Endothelial cell of umbilical vein (primary cell): Measurements from ENCODE around the gene CEP128. TPM values are rescaled to one million over a fixed set of nuclear protein-coding genes. Genes with fewer than 3 reads are reported as not detected.

Experiments
- BruUV-seq: library from RNA; stranded (reverse); fragments of 400-500 nt; replicated peaks from 2 replicates; lab custom pipeline; 2021; lab: Mats Ljungman, UMichigan
- CTCF ChIA-PET: fragments of 300-600, 350-600 bp; sonication (Branson Sonifier 250); formaldehyde crosslinking; loops from one replicate; lab custom pipeline; 2021; ENCODE audit warnings: antibody characterized with exemption, inconsistent platforms; lab: Charles Lee
- POLR2A ChIA-PET: fragments of 300-600, 350-600 bp; sonication (Branson Sonifier 250); formaldehyde crosslinking; loops from one replicate; lab custom pipeline; 2021; ENCODE audit warnings: antibody characterized with exemption, inconsistent platforms; lab: Charles Lee
- DNase-seq: peaks from one replicate; pipeline ENCODE4 v3.0.0-alpha.2; 2011; ENCODE audit warnings: low read depth, low spot score
- FAIRE-seq: peaks from 2 replicates; lab custom pipeline; 2011; peaks lifted over from hg19 to GRCh38; lab: Jason Lieb, UNC
- H2AFZ ChIP-seq: 2 replicates; pipeline ENCODE4 v1.6.0; 2012; ENCODE audit warnings: low read depth, low read length, control low read depth, inconsistent platforms
- H3K27ac ChIP-seq: 2 replicates; pipeline ENCODE4 v1.5.1; 2011; ENCODE audit warnings: low read depth, mild to moderate bottlenecking, control low read depth, low read length, moderate library complexity; ENCODE audit not compliant: insufficient read depth
- H3K27me3 ChIP-seq, 2 experiments: 2 replicates each; pipeline versions ENCODE4 v1.6.0 to v1.6.1; 2011; ENCODE audit warnings: low read length in 2 of 2, mixed read lengths in 1 of 2; ENCODE audit not compliant: control insufficient read depth in 2 of 2, insufficient read depth in 2 of 2
- H3K36me3 ChIP-seq, 2 experiments: 2 replicates in 1 of 2; 3 replicates in 1 of 2; pipeline ENCODE4 v1.5.1; 2011; ENCODE audit warnings: low read length in 2 of 2, mild to moderate bottlenecking in 1 of 2, moderate library complexity in 1 of 2; ENCODE audit not compliant: control insufficient read depth in 2 of 2, insufficient read depth in 2 of 2; ENCODE audit errors: extremely low read depth in 1 of 2
- H3K4me1 ChIP-seq: 3 replicates; pipeline ENCODE4 v1.5.1; 2011; ENCODE audit warnings: mild to moderate bottlenecking, low read length; ENCODE audit not compliant: control insufficient read depth, insufficient read depth; ENCODE audit errors: extremely low read depth
- H3K4me2 ChIP-seq: 2 replicates; pipeline ENCODE4 v1.6.1; 2011; ENCODE audit warnings: low read length, control low read depth, mixed read lengths; ENCODE audit not compliant: insufficient read depth
- H3K4me3 ChIP-seq, 3 experiments: fragments of 200-600 bp in 1 of 3; sonication (generic), shearing (Covaris generic) in 1 of 3; replicated peaks in 1 of 3; 2 replicates each; pipeline ENCODE4 v1.5.1; 2011 to 2016; ENCODE audit warnings: control low read depth in 3 of 3, low read length in 3 of 3, mild to moderate bottlenecking in 2 of 3, inconsistent platforms in 1 of 3, low read depth in 1 of 3, moderate library complexity in 1 of 3; ENCODE audit not compliant: insufficient read depth in 1 of 3
- H3K79me2 ChIP-seq: 2 replicates; pipeline ENCODE4 v1.6.0; 2012; ENCODE audit warnings: low read length, inconsistent platforms; ENCODE audit not compliant: control insufficient read depth, insufficient read depth
- H3K9ac ChIP-seq: replicated peaks from 2 replicates; pipeline ENCODE3; 2011; ENCODE audit warnings: low read length, control low read depth; ENCODE audit not compliant: insufficient read depth; ENCODE audit errors: extremely low read depth
- H3K9me1 ChIP-seq: replicated peaks from 3 replicates; pipeline ENCODE4 v1.6.0; 2011; ENCODE audit warnings: mild to moderate bottlenecking, low read length; ENCODE audit not compliant: control insufficient read depth, insufficient read depth; ENCODE audit errors: extremely low read depth
- H3K9me3 ChIP-seq: replicated peaks from 2 replicates; pipeline ENCODE4 v1.5.1; 2012; ENCODE audit warnings: low read length, inconsistent platforms; ENCODE audit not compliant: control insufficient read depth, insufficient read depth
- H4K20me1 ChIP-seq: replicated peaks from 2 replicates; pipeline ENCODE3; 2011; ENCODE audit warnings: mild to moderate bottlenecking, low read length; ENCODE audit not compliant: control insufficient read depth, insufficient read depth; ENCODE audit errors: extremely low read depth
- EZH2 ChIP-seq: IDR thresholded peaks from 2 replicates; pipeline ENCODE4 v1.6.1; 2012; ENCODE audit warnings: borderline replicate concordance, low read depth, mild to moderate bottlenecking, moderate library complexity, low read length, inconsistent platforms; ENCODE audit not compliant: severe bottlenecking
- FOS ChIP-seq: IDR thresholded peaks from 2 replicates; pipeline ENCODE4 v1.6.1; 2011; ENCODE audit warnings: mild to moderate bottlenecking, low read length, moderate library complexity, borderline replicate concordance; ENCODE audit not compliant: insufficient read depth
- GATA2 ChIP-seq: IDR thresholded peaks from 2 replicates; pipeline ENCODE4 v1.7.0; 2011; ENCODE audit warnings: low read depth, mild to moderate bottlenecking, moderate library complexity, mixed read lengths, low read length; ENCODE audit not compliant: insufficient read length, insufficient read depth
- JUN ChIP-seq: IDR thresholded peaks from 2 replicates; pipeline ENCODE4 v1.6.1; 2011; ENCODE audit warnings: borderline replicate concordance, low read depth; ENCODE audit not compliant: insufficient read length, insufficient read depth
- MYC ChIP-seq: IDR thresholded peaks from one replicate; pipeline ENCODE4 v1.6.1; 2011; ENCODE audit warnings: mild to moderate bottlenecking, low read depth, low read length
- POLR2A ChIP-seq: IDR thresholded peaks from 2 replicates; pipeline ENCODE4 v1.6.1; 2012; ENCODE audit warnings: low read depth, mild to moderate bottlenecking, control low read depth, low read length
- POLR2AphosphoS5 ChIP-seq: IDR thresholded peaks from 2 replicates; pipeline ENCODE4 v1.6.1; 2012; ENCODE audit warnings: low read depth, mild to moderate bottlenecking, control low read depth, low read length, moderate library complexity; ENCODE audit not compliant: insufficient read depth
- dilution Hi-C: fragments of 300-500 bp; cut with MboI; formaldehyde crosslinking; loops from one replicate; pipeline ENCODE4 v1.15.0; 2019; ENCODE audit warnings: low sequenced_read_pairs; ENCODE audit not compliant: extremely low pct_ligation_motif_present
- intact Hi-C: fragments of 100-400 bp; cut with micrococcal nuclease; formaldehyde crosslinking; loops from one replicate; pipeline ENCODE4 v1.10.0; 2022
- polyA plus RNA-seq, 4 experiments: library from polyadenylated mRNA; depleted of rRNA in 3 of 4; stranded (reverse) in 3 of 4; unstranded in 1 of 4; fragments of >200 nt; gene quantifications; 2 replicates each; pipeline versions ENCODE4 v1.2.1 to v1.2.3, GENCODE V29; 2011 to 2012; ENCODE audit warnings: missing spikeins in 1 of 4
- total RNA-seq: library from RNA; stranded (reverse); gene quantifications from 2 replicates; pipeline ENCODE4 v1.2.3, GENCODE V29; 2021
- TF ChIP-seq, protein P1 (sequence below), 2 donors: IDR thresholded peaks; 1 replicate in 1 of 2; 2 replicates in 1 of 2; pipeline ENCODE4 v1.5.1; 2011; ENCODE audit warnings: low read length in 2 of 2, mild to moderate bottlenecking in 2 of 2, moderate library complexity in 2 of 2, control low read depth in 1 of 2, inconsistent platforms in 1 of 2, low read depth in 1 of 2; ENCODE audit not compliant: insufficient read depth in 1 of 2; ENCODE audit errors: extremely low read depth in 1 of 2
- TF ChIP-seq, protein P2 (sequence below): IDR thresholded peaks from 2 replicates; pipeline ENCODE4 v1.6.1; 2011; ENCODE audit not compliant: insufficient read depth, insufficient read length

CEP128 gene
- total and polyA plus RNA-seq, 2 donors (not counting 3 experiments of a cell fraction or from before 2014, with no cell fraction given) = 0.91 to 23.7 TPM

DNA sequence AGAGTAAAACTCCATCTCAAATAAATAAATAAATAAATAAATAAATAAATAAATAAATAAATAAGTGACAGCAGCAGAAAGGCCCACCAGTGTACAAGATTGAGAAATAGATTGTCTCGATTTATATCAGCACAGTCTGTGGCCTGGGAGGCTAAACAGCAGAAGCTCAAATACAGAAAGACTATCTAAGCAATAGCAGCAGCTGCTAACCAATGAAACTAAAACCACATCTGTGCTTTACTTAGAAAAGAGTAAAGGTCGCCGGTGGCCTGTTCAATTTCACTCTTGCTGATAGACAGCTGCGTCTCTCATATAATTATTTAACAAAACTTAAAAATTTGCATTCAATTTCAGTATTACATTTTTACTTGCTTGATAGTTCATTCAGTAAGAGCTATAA, 325.7 kb downstream of the CEP128 start:
- Histone ChIP-seq H3K27me3 (no peaks in the 10 kb centered on the region), H3K9me3 (no peaks in the 10 kb centered on the region), H3K4me3 (no peak overlapping the region), H4K20me1 (no peaks in the 10 kb centered on the region), H3K4me1 (no peaks in the 10 kb centered on the region), H3K27ac (no peak overlapping the region), H3K79me2 (no peaks in the 10 kb centered on the region), H2AFZ (no peak overlapping the region), H3K9ac (no peak overlapping the region), H3K9me1 (no peaks in the 10 kb centered on the region), H3K36me3 (no peaks in the 10 kb centered on the region), H3K4me2 (no peak overlapping the region)
- ChIA-PET POLR2A (no interaction called here), CTCF (interaction anchor here (1.1 to 2.8 kb wide), 3 partner anchors 9 to 28 kb away, joined by 5 to 16 read pairs (median 6); no protein-coding TSS in a partner anchor)
- BruUV-seq = no TSS peak
- no peak for DNase-seq
- no peak for FAIRE-seq
- no peak for TF ChIP-seq POLR2AphosphoS5
- TF ChIP-seq, protein P1, sequence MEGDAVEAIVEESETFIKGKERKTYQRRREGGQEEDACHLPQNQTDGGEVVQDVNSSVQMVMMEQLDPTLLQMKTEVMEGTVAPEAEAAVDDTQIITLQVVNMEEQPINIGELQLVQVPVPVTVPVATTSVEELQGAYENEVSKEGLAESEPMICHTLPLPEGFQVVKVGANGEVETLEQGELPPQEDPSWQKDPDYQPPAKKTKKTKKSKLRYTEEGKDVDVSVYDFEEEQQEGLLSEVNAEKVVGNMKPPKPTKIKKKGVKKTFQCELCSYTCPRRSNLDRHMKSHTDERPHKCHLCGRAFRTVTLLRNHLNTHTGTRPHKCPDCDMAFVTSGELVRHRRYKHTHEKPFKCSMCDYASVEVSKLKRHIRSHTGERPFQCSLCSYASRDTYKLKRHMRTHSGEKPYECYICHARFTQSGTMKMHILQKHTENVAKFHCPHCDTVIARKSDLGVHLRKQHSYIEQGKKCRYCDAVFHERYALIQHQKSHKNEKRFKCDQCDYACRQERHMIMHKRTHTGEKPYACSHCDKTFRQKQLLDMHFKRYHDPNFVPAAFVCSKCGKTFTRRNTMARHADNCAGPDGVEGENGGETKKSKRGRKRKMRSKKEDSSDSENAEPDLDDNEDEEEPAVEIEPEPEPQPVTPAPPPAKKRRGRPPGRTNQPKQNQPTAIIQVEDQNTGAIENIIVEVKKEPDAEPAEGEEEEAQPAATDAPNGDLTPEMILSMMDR (IDR thresholded peaks at IDR 0.05; ENCODE audit: extremely low read depth in 1 of 2, insufficient read depth in 1 of 2, low read depth in 1 of 2, low read length in 2 of 2) = no peak
- no peak for TF ChIP-seq FOS
- TF ChIP-seq GATA2 = no peak
- TF ChIP-seq, protein P2, sequence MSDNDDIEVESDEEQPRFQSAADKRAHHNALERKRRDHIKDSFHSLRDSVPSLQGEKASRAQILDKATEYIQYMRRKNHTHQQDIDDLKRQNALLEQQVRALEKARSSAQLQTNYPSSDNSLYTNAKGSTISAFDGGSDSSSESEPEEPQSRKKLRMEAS = no peak
- TF ChIP-seq MYC = no peak
- TF ChIP-seq EZH2 = no peak
- no peak for TF ChIP-seq POLR2A
- no peak for TF ChIP-seq JUN
- intact Hi-C loops (no loop called here), dilution Hi-C loops (no loop called here)
